ENCODE measurements around the gene ZNF446. TPM values are rescaled to one million over a fixed set of nuclear protein-coding genes. Genes with fewer than 3 reads are reported as not detected.
A peak's percentile ranks its signal among the peaks of the same experiment; 100 is the strongest.
"Not testable (repeated sequence)": the region's sequence is repeated elsewhere in the genome, so short reads cannot be mapped to it uniquely, and the experiment has no call there.

Gene ZNF446
- total RNA-seq, 1 donor from 2014 or later: 9.5 TPM

DNA sequence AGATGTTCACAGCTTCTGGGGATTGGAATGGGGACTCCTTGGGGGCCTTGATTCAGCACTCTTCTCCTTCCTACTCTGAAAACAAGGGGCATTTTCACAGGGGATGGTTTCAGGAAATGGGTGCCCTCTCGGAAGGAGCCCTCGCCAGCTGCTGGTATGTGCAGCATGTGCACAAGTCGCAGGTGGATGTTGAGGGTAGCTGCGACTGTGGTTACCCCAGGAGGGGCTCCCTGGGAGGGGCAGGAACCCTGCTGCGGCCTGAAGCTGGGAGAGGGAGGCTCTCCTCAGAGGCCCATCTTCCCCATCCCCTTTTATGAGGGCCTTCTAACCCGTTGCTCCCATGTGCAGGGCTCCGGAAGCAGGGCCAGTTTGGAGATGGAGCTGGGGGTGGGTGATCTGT lies 6.2 kb downstream of the ZNF446 start:
- TF ChIP-seq, protein P1, sequence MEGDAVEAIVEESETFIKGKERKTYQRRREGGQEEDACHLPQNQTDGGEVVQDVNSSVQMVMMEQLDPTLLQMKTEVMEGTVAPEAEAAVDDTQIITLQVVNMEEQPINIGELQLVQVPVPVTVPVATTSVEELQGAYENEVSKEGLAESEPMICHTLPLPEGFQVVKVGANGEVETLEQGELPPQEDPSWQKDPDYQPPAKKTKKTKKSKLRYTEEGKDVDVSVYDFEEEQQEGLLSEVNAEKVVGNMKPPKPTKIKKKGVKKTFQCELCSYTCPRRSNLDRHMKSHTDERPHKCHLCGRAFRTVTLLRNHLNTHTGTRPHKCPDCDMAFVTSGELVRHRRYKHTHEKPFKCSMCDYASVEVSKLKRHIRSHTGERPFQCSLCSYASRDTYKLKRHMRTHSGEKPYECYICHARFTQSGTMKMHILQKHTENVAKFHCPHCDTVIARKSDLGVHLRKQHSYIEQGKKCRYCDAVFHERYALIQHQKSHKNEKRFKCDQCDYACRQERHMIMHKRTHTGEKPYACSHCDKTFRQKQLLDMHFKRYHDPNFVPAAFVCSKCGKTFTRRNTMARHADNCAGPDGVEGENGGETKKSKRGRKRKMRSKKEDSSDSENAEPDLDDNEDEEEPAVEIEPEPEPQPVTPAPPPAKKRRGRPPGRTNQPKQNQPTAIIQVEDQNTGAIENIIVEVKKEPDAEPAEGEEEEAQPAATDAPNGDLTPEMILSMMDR (IDR thresholded peaks at IDR 0.05): no peak
- Mint-ChIP-seq H3K9me3 (ENCODE audit: low read depth) (no peaks in the 10 kb centered on the region), H3K4me3 (ENCODE audit: unreplicated experiment) (no peak overlapping the region), H3K36me3 (ENCODE audit: low read depth) (peaks cover 2% of the 10 kb centered on the region), H3K27me3 (ENCODE audit: low read depth) (no peaks in the 10 kb centered on the region), H3K4me1 (ENCODE audit: low read depth) (peaks cover 8% of the 10 kb centered on the region), H3K27ac (ENCODE audit: unreplicated experiment) (peak overlapping the region; percentile 58)
- DNase-seq (ENCODE audit: low spot score): no peak

DNA sequence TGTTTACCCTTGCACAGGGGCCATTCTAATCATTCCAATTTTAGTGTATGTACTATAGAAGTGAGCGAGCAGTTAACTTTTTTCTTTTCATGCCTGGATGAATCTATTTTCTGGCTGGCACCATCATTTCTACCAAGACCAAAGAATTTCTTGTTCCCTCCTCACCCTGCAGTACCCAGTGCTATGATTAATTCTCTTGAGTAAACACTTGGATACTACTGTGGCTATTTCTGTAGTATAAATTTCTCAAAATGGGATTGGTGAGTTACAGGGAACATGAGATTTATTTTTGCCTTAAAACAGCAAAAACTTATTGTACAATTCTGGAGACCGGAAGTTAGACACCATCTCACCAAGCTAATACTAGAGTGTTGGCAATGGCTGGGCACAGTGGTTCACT lies 7.6 kb downstream of the ZNF446 start:
- H3K9me3 Mint-ChIP-seq (ENCODE audit: low read depth): no peaks in the 10 kb centered on the region
- no peaks in the 10 kb centered on the region for H3K27me3 Mint-ChIP-seq (ENCODE audit: low read depth)
- H3K27ac Mint-ChIP-seq (ENCODE audit: unreplicated experiment): peak overlapping the region; percentile 22
- DNase-seq (ENCODE audit: low spot score): no peak
- H3K4me3 Mint-ChIP-seq (ENCODE audit: unreplicated experiment): no peak overlapping the region
- peaks cover 2% of the 10 kb centered on the region for H3K36me3 Mint-ChIP-seq (ENCODE audit: low read depth)
- TF ChIP-seq, protein P1 (IDR thresholded peaks at IDR 0.05): no peak
- H3K4me1 Mint-ChIP-seq (ENCODE audit: low read depth): peaks cover 8% of the 10 kb centered on the region

DNA sequence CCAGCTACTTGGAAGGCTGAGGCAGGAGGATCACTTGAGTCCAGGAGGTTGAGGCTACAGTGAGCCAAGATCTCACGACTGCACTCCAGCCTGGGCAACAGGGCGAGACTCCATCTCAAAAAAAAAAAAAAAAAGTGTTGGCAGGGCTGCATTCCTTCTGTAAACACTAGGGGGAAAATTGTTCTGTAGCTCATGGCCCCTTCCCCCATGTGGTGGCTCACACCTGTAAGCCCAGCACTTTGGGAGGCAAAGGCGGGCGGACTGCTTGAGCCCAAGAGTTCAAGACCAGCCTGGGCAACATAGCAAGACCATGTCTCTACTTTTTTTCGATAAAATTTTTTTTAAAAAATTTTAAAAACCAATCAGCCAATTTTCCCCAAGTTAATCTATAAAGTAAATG lies 8.2 kb downstream of the ZNF446 start:
- not testable (repeated sequence) for H3K27me3 Mint-ChIP-seq (ENCODE audit: low read depth); H3K4me3 Mint-ChIP-seq (ENCODE audit: unreplicated experiment); H3K27ac Mint-ChIP-seq (ENCODE audit: unreplicated experiment); DNase-seq (ENCODE audit: low spot score); H3K9me3 Mint-ChIP-seq (ENCODE audit: low read depth); H3K36me3 Mint-ChIP-seq (ENCODE audit: low read depth); H3K4me1 Mint-ChIP-seq (ENCODE audit: low read depth)
- TF ChIP-seq, protein P1 (IDR thresholded peaks at IDR 0.05): peak; percentile 27

DNA sequence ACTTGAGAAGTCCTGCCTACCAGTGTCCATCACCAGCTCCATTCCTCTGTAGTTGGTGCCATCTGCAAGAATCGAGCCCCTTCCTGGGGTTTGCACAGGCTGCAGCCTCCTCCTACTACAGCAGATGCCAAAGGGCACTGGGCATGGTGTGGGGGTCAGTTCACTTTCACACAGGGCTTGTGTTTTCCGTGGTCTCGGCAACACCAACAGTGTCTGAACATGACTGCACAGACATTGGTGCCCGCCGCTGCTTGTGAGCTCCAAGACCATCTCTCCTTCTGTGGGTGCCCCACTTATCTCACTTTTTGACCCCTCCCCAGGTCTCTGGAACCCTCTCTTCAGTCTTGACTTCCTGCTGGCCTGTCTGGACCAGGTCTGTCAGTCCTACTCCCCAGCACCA lies 15.2 kb downstream of the ZNF446 start:
- TF ChIP-seq, protein P1 (IDR thresholded peaks at IDR 0.05): no peak
- Mint-ChIP-seq H3K27me3 (ENCODE audit: low read depth) (no peaks in the 10 kb centered on the region), H3K9me3 (ENCODE audit: low read depth) (no peaks in the 10 kb centered on the region), H3K4me3 (ENCODE audit: unreplicated experiment) (no peak overlapping the region), H3K27ac (ENCODE audit: unreplicated experiment) (no peak overlapping the region), H3K4me1 (ENCODE audit: low read depth) (no peaks in the 10 kb centered on the region), H3K36me3 (ENCODE audit: low read depth) (no peaks in the 10 kb centered on the region)
- DNase-seq (ENCODE audit: low spot score): no peak

DNA sequence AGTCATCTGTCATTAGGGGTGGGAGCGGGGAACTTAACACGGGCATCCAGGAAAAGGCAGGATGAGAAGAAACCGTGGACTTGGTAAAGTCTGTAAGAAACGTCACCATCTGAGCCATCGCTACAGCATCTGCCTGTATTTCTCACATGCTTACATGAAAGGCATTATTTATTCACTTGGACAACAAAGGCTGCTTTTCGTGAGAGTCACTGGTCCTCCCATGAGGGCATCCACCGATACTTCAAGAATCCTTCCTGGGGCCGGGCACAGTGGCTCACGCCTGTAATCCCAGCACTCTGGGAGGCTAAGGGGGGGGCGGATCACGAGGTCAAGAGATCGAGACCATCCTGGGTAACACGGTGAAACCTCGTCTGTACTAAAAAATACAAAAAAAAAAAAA lies 16.1 kb downstream of the ZNF446 start:
- DNase-seq (ENCODE audit: low spot score): no peak
- Mint-ChIP-seq H3K36me3 (ENCODE audit: low read depth) (no peaks in the 10 kb centered on the region), H3K4me3 (ENCODE audit: unreplicated experiment) (no peak overlapping the region), H3K4me1 (ENCODE audit: low read depth) (no peaks in the 10 kb centered on the region), H3K27ac (ENCODE audit: unreplicated experiment) (no peak overlapping the region), H3K27me3 (ENCODE audit: low read depth) (no peaks in the 10 kb centered on the region), H3K9me3 (ENCODE audit: low read depth) (no peaks in the 10 kb centered on the region)
- TF ChIP-seq, protein P1 (IDR thresholded peaks at IDR 0.05): no peak

Data from chondrocyte (in vitro differentiated cells).